Thoracic aorta (tissue), 2 donors: ENCODE results near the gene DNTT. TPM values are rescaled to one million over a fixed set of nuclear protein-coding genes. Genes with fewer than 3 reads are reported as not detected.

Experiments used
- ATAC-seq: fragments of 150-250 bp; one replicate; pipeline ENCODE4 v1.8.0; 2017; ENCODE audit warnings: low read depth; ENCODE audit not compliant: insufficient number of reproducible peaks, low FRiP score
- DNase-seq: peaks from one replicate; pipeline ENCODE4 v3.0.0-alpha.2; 2020; ENCODE audit warnings: low spot score
- H3K27ac ChIP-seq, 2 donors: fragments of 200-600 bp; sonication (generic); 1 replicate in 1 of 2; 2 replicates in 1 of 2; pipeline ENCODE4 v1.5.1; 2016; ENCODE audit warnings: mild to moderate bottlenecking in 2 of 2, moderate library complexity in 2 of 2
- H3K27me3 ChIP-seq: fragments of 200-600 bp; sonication (generic); replicated peaks from 2 replicates; pipeline ENCODE4 v1.6.0; 2016; ENCODE audit warnings: mild to moderate bottlenecking; ENCODE audit not compliant: insufficient read depth
- H3K36me3 ChIP-seq: fragments of 200-600 bp; sonication (generic); one replicate; pipeline ENCODE4 v1.5.1; 2016
- H3K4me1 ChIP-seq, 2 donors: fragments of 200-600 bp; sonication (generic); 1 replicate in 1 of 2; 2 replicates in 1 of 2; pipeline versions ENCODE4 v1.5.1 to v1.6.0; 2016; ENCODE audit warnings: low read depth in 2 of 2, mild to moderate bottlenecking in 1 of 2; ENCODE audit not compliant: control insufficient read depth in 1 of 2
- H3K4me3 ChIP-seq: fragments of 200-600 bp; sonication (generic); 2 replicates; pipeline ENCODE4 v1.5.1; 2016; ENCODE audit warnings: mild to moderate bottlenecking
- H3K9me3 ChIP-seq: fragments of 200-600 bp; sonication (generic); 2 replicates; pipeline ENCODE4 v1.5.1; 2016
- total RNA-seq, 2 donors: library from RNA; depleted of rRNA; stranded (reverse); fragments of >200 nt; gene quantifications; one replicate each; pipeline versions ENCODE4 v1.1.0 to v1.2.3, GENCODE V29; 2016
- TF ChIP-seq, protein P1 (sequence below): fragments of 200-600 bp; sonication (generic); IDR thresholded peaks from one replicate; pipeline ENCODE4 v1.5.1; 2019; ENCODE audit warnings: antibody characterized with exemption

Gene DNTT
- total RNA-seq = not detected

DNA sequence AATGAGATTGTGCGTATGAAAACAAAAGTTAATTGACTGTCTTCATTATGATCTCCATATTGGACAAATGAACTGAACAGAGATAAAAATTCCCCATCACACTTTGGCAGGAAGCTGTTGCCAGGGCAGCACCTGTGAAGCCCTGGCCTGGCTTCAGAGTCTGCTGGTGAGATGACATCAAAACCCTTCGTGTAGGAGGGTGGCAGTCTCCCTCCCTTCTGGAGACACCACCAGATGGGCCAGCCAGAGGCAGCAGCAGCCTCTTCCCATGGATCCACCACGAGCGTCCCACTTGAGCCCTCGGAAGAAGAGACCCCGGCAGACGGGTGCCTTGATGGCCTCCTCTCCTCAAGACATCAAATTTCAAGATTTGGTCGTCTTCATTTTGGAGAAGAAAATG lies at the start of gene DNTT:
Gene DNTT (plus strand): TSS at position 205 of the 400 bp plus-strand sequence. CDS start 64 bp downstream, at position 269.
- TF ChIP-seq, protein P1, sequence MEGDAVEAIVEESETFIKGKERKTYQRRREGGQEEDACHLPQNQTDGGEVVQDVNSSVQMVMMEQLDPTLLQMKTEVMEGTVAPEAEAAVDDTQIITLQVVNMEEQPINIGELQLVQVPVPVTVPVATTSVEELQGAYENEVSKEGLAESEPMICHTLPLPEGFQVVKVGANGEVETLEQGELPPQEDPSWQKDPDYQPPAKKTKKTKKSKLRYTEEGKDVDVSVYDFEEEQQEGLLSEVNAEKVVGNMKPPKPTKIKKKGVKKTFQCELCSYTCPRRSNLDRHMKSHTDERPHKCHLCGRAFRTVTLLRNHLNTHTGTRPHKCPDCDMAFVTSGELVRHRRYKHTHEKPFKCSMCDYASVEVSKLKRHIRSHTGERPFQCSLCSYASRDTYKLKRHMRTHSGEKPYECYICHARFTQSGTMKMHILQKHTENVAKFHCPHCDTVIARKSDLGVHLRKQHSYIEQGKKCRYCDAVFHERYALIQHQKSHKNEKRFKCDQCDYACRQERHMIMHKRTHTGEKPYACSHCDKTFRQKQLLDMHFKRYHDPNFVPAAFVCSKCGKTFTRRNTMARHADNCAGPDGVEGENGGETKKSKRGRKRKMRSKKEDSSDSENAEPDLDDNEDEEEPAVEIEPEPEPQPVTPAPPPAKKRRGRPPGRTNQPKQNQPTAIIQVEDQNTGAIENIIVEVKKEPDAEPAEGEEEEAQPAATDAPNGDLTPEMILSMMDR = no peak

DNA sequence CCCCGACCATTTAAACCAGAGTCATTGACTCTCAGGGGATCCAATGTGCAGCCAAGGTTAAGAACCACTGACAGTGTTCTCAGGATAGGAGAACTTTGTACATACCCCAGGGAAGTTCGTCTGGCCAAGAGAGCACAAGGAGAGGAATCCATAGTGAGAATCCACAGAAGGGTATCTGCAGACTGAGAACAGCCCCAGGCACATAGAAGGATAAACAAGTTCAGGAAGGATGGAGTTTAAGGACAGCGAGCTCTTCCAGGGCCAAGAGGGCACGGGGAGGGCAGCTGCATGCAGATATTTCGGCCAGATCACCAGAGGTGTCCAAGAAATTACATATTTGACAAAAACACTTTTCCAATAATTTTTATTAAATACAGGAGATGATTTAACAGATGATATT lies 49.3 kb upstream of the DNTT start:
- H3K4me3 ChIP-seq = no peak overlapping the region
- H3K4me1 ChIP-seq = peaks cover 18 to 46% of the 10 kb centered on the region in 2 donors
- no peaks in the 10 kb centered on the region for H3K9me3 ChIP-seq
- DNase-seq = no peak
- ATAC-seq = no peak
- TF ChIP-seq, protein P1 = no peak
- H3K36me3 ChIP-seq = no peaks in the 10 kb centered on the region
- no peaks in the 10 kb centered on the region for H3K27me3 ChIP-seq
- no peak overlapping the region for H3K27ac ChIP-seq

More for the DNA sequence above, at the start of gene DNTT:
- Histone ChIP-seq H3K9me3 (no peaks in the 10 kb centered on the region), H3K27me3 (no peaks in the 10 kb centered on the region), H3K4me1 (peaks cover 2 to 5% of the 10 kb centered on the region in 2 donors), H3K4me3 (no peak within 1 kb of the TSS), H3K27ac (no peak within 1 kb of the TSS), H3K36me3 (no peaks in the 10 kb centered on the region)
- no peak for ATAC-seq
- no peak for DNase-seq

DNA sequence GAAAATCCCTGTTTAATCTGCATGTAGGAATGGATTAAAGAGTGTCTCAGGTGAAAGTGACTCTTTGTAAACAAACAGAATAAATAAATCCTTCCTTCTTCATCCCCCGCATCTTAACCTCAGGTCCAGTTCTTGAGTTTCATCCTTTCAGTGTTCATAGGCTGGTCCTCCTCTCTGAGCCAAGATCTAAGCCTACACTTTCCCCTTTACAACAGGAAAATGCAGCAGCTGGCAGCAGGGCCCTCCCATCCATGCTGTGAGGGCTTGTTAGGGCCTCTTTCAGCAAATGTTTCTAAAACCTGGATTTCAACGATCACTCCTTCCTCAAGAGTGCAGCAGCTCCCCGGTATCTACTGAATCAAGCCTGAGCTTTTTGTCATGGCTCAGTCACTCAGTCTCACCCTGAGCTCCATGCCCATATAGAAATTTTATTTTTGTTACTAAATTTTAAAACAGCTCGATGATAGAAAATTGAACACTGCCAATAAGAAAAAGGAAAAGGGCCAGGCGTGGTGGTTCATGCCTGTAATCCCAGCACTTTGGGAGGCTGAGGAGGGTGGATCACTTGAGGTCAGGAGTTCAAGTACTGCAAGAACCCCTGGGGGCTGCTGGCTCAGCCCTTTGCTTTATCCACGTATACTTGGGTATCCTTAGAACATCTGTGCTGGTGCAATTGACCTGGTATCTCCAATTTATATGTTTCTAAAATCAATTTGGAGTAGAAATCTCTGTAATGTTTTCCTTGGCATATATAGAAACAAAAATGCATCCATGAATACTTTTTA lies 48.5 kb upstream of the DNTT start:
- H3K9me3 ChIP-seq = no peaks in the 10 kb centered on the region

DNA sequence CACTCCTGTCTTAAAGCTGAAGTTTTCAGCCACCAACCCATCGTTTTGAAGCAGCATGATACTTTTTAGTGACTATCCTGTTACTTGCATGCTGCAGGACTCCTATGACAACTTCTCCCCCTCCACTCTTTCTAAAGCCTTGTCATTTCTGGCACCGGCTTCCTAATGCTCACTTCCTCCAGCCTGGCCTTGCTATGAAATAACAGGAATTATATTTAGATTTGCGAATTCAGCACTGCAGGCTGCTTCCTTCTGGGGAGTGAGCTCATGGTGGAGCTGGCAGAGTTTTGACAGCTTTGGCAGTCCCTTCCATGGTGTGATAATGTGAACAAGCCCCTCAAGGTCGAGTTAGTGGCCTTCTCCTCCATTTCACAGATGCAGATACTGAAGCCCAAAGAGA lies 46.3 kb upstream of the DNTT start:
- H3K9me3 ChIP-seq = no peaks in the 10 kb centered on the region
- no peaks in the 10 kb centered on the region for H3K36me3 ChIP-seq
- peaks cover 18 to 49% of the 10 kb centered on the region in 2 donors for H3K4me1 ChIP-seq
- no peak overlapping the region for H3K4me3 ChIP-seq
- ATAC-seq (peak; percentile 78), DNase-seq (peak; percentile 21)
- H3K27me3 ChIP-seq = no peaks in the 10 kb centered on the region
- peak overlapping the region in 1 of 2 donors; percentile 61 for H3K27ac ChIP-seq
- TF ChIP-seq, protein P1 = no peak

More for the DNA sequence above, 48.5 kb upstream of the DNTT start:
- TF ChIP-seq, protein P1 = no peak
- ATAC-seq (no peak), DNase-seq (no peak)
- Histone ChIP-seq H3K27ac (no peak overlapping the region), H3K4me3 (no peak overlapping the region), H3K36me3 (no peaks in the 10 kb centered on the region), H3K27me3 (no peaks in the 10 kb centered on the region), H3K4me1 (peaks cover 18 to 49% of the 10 kb centered on the region in 2 donors)

DNA sequence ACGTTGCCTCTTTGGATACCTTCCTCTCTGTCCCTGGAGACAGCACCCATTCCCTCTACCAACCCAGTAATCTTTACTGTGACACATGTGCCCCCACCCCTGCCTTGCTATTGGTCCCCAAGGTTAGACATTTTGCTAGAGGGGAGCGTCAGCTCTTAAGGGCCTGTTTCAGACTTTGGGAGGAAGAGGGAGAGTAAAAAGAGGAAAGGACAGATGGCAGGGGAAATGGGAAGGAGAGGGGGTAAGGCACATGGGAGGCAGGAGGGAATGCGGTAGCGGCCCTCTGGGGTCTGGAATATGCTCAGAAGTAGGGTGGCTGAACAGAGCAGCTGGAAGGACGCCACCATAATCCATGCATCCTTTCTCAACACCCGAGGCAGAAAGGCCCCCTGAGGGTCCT lies 45.1 kb upstream of the DNTT start:
- ATAC-seq (no peak), DNase-seq (no peak)
- H3K36me3 ChIP-seq = no peaks in the 10 kb centered on the region
- no peak overlapping the region for H3K4me3 ChIP-seq
- H3K4me1 ChIP-seq = peaks cover 18 to 49% of the 10 kb centered on the region in 2 donors
- TF ChIP-seq, protein P1 = no peak
- H3K27ac ChIP-seq = no peak overlapping the region
- no peaks in the 10 kb centered on the region for H3K27me3 ChIP-seq
- no peaks in the 10 kb centered on the region for H3K9me3 ChIP-seq
